ENCODE results near the gene PIK3R1. TPM values are rescaled to one million over a fixed set of nuclear protein-coding genes. Genes with fewer than 3 reads are reported as not detected.
A peak's percentile ranks its signal among the peaks of the same experiment; 100 is the strongest.

PIK3R1 gene
- total RNA-seq, 4 donors from 2014 or later: 15.9 to 114 (median 40.8) TPM

DNA sequence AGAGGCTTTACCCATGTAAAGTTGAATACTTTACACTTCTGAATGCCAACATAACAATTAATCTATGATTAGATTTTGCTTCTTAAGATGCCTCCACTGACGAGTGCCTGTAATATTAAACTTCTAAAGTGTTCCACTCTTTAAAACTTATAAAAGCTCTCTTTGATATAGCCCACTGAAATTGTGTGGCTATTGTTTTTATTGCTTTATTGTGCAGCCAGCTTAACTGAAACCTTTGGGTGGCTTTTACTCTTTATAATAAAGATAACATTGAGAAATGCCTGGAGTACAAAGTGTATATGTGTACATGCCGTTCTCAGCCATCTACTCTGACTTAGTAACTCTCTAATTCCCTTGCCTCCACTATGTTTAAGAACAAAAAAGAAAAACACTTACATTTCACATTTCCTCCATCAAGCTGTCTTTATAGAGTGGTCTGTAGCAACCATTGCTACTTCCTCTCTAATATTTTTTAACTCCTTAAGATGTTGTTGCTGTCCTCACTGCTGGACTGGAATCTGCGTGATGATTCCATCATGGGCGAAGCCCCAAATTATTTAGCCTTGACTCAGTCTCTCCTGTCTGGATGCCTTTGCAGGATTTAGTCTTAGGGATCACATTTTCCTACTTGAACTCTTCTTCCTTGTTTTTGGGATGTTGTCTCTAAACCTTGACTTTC is 9.1 kb downstream of the PIK3R1 start:
- H3K9me3 ChIP-seq: no peaks in the 10 kb centered on the region
- H3K36me3 ChIP-seq: peaks cover 7 to 51% (median 10%) of the 10 kb centered on the region in 3 donors
- peak overlapping the region; percentile 6 to 54 (median 22) for H3K27ac ChIP-seq
- 28 to 52% methylated on average over 4 of the region's 4 CpGs for WGBS, 2 donors
- intact Hi-C loops (cut with DNase I): no loop called here
- peaks cover 12 to 84% (median 29%) of the 10 kb centered on the region in 3 donors for H3K4me1 ChIP-seq
- TF ChIP-seq POLR2A (IDR thresholded peaks at IDR 0.05): no peak
- TF ChIP-seq, protein P1, sequence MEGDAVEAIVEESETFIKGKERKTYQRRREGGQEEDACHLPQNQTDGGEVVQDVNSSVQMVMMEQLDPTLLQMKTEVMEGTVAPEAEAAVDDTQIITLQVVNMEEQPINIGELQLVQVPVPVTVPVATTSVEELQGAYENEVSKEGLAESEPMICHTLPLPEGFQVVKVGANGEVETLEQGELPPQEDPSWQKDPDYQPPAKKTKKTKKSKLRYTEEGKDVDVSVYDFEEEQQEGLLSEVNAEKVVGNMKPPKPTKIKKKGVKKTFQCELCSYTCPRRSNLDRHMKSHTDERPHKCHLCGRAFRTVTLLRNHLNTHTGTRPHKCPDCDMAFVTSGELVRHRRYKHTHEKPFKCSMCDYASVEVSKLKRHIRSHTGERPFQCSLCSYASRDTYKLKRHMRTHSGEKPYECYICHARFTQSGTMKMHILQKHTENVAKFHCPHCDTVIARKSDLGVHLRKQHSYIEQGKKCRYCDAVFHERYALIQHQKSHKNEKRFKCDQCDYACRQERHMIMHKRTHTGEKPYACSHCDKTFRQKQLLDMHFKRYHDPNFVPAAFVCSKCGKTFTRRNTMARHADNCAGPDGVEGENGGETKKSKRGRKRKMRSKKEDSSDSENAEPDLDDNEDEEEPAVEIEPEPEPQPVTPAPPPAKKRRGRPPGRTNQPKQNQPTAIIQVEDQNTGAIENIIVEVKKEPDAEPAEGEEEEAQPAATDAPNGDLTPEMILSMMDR (IDR thresholded peaks at IDR 0.05): no peak
- H3K4me3 ChIP-seq: peak overlapping the region in 1 of 4 donors; percentile 13
- no peak for DNase-seq
- H3K27me3 ChIP-seq: no peaks in the 10 kb centered on the region

DNA sequence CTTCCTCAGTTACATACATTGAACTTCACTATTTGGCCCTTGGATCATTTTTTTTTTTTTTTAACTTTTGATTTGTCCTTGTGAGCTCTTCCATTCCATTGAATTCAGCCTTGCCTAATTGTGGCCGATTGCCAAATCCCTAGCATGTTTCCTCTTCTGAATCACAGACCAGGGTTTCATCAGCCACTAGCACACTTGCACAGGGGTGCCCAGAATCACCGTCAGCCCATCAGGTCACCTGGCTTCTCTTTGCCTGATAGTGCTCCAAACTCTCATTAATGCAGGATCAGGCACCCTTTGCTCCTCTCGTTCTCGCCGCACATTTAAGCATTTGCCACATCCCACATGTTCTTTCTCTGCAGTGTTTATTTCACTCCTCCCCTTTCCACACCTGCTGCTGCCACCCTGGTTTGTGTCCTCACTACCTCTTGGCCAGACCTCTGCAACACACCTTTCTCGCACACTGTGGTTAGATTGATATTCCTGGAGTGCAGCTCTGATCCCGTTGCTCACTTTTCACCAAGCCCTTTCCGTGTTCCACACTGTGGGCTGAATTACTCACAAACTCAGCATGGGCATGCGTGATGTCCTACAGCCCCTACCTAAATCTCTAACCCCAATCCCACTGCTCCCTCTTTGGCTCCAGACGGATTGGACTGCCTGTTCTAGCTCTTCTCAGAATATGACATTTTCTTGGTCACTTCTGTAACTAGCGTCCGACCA is 9.8 kb downstream of the PIK3R1 start:
- Histone ChIP-seq H3K9me3 (no peaks in the 10 kb centered on the region), H3K36me3 (peaks cover 7 to 53% (median 10%) of the 10 kb centered on the region in 3 donors), H3K27ac (peak overlapping the region; percentile 6 to 54 (median 44)), H3K4me1 (peaks cover 12 to 84% (median 29%) of the 10 kb centered on the region in 3 donors), H3K4me3 (peak overlapping the region in 1 of 4 donors; percentile 1), H3K27me3 (no peaks in the 10 kb centered on the region)
- intact Hi-C loops (cut with DNase I): no loop called here
- no peak for TF ChIP-seq POLR2A (IDR thresholded peaks at IDR 0.05)
- TF ChIP-seq, protein P1 (IDR thresholded peaks at IDR 0.05): no peak
- no peak for DNase-seq
- WGBS, 2 donors: 47 to 49% methylated on average over 12 of the region's 12 CpGs

DNA sequence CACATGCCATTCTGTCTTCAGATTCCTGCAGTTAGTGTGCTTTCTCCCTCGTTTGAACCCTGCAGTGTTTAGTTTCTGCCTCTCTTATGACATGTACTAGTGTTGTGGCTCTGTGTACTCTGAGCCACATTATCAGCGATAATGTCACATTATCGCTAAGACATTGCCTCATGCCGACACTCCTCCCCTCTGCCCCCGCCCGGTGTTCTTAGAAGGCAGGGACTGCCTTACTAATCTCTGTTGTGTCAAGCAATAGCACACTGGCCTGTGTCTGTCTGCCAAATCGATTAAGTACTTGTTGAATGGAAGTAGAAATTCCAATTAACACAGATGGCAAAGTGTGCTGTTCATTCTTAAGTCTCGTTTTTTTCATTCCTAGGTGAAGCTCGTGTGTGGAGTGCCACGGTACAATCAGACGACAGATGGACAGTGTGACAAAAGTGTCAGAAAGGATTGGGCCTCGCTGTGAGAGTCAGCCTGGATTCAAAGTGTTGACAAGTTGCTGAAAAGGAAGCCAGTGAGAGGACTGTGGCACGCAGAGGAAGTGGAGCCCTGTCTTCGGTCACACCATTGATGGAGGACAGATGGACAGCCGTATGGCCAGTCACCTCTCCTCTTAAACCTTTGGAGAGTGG is 10.5 kb downstream of the PIK3R1 start:
- H3K9me3 ChIP-seq: no peaks in the 10 kb centered on the region
- TF ChIP-seq, protein P1 (IDR thresholded peaks at IDR 0.05): no peak
- no peak for TF ChIP-seq POLR2A (IDR thresholded peaks at IDR 0.05)
- 83 to 90% methylated on average over 15 of the region's 15 CpGs for WGBS, 2 donors
- H3K27me3 ChIP-seq: no peaks in the 10 kb centered on the region
- no peak for DNase-seq
- peak overlapping the region in 3 of 4 donors; percentile 34 to 54 (median 53) for H3K27ac ChIP-seq
- peaks cover 12 to 85% (median 29%) of the 10 kb centered on the region in 3 donors for H3K4me1 ChIP-seq
- peak overlapping the region in 1 of 4 donors; percentile 1 for H3K4me3 ChIP-seq
- peaks cover 7 to 53% (median 10%) of the 10 kb centered on the region in 3 donors for H3K36me3 ChIP-seq
- intact Hi-C loops (cut with DNase I): no loop called here

DNA sequence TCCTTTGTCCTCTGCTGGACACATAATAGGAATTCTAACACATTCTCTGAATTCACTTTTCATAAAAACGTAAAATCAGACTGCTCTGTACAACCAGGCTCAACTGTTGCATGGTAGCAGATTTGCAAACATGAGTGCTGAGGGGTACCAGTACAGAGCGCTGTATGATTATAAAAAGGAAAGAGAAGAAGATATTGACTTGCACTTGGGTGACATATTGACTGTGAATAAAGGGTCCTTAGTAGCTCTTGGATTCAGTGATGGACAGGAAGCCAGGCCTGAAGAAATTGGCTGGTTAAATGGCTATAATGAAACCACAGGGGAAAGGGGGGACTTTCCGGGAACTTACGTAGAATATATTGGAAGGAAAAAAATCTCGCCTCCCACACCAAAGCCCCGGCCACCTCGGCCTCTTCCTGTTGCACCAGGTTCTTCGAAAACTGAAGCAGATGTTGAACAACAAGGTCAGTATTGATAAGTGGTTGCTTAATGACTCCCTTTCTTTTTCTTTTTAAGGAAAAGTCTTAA is 11.1 kb downstream of the PIK3R1 start:
- intact Hi-C loops (cut with DNase I): no loop called here
- Histone ChIP-seq H3K27ac (no peak overlapping the region), H3K4me1 (peaks cover 12 to 91% (median 29%) of the 10 kb centered on the region in 3 donors), H3K36me3 (peaks cover 7 to 55% (median 10%) of the 10 kb centered on the region in 3 donors), H3K27me3 (no peaks in the 10 kb centered on the region), H3K4me3 (no peak overlapping the region), H3K9me3 (no peaks in the 10 kb centered on the region)
- TF ChIP-seq, protein P1 (IDR thresholded peaks at IDR 0.05): no peak
- no peak for TF ChIP-seq POLR2A (IDR thresholded peaks at IDR 0.05)
- no peak for DNase-seq
- WGBS, 2 donors: 86 to 89% methylated on average over 8 of the region's 8 CpGs

All from esophagus squamous epithelium (tissue), 5 donors.